ENCODE measurements around the gene CA11. TPM values are rescaled to one million over a fixed set of nuclear protein-coding genes. Genes with fewer than 3 reads are reported as not detected.

Gene CA11
- total and polyA plus RNA-seq, 9 of the 15 experiments (the other 6 are each of a cell fraction or from before 2014, with no cell fraction given): 2.9 to 19.9 (median 8.3) TPM

DNA sequence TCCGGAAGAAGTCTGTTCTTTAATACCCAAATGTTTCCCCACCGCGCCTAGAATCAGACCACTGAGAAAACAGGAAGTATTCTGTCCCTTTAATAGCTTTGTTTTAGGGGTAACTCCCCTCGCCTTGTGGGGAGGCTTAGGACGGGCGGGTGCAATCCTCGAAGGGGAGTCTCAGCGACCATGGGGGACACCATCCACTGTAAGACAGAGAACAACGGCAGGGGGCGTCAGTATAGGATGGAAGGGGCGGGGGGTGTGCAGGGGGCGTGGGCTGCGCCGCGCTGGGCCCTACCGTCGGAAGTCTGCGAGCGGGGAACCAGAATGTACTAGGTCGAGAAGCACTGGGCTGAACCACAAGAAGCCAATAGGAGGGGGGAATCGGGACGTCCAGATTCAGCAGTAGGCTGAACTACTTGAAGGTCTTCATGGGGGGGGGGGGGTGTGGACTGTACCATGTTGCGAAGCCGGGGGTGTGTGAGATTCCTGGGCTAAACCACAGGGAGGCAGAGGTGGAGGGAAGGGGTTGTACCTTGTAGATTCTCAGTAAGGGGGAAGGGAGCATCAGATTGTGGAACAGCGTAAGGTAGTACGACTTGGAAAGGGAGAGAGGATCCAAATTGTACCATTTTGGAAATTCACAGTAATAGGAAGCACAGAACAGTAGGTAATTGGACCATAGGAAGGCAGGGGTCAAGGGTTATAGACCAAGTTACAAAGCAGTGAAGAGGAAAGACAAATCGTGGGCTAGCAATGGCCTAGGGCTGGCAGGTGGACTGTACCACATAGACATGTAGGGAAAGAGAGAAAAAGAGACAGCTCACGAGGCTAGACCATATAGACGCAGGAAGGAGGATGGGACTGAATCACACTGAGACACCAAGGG, 7.8 kb downstream of the CA11 start (continued):
- no peak for TF ChIP-seq NRF1 (conservative IDR thresholded peaks at IDR 0.05 in 1 of 2, IDR thresholded peaks at IDR 0.05 in 1 of 2)
- TF ChIP-seq ZNF561 (CRISPR knock-in tag; conservative IDR thresholded peaks at IDR 0.05): no peak
- TF ChIP-seq HCFC1 (IDR thresholded peaks at IDR 0.05; ENCODE audit: low read depth, low read length): peak; percentile 53
- no peak for TF ChIP-seq SRSF7 (optimal IDR thresholded peaks at IDR 0.05; ENCODE audit: low read depth, low read length)
- no peak for TF ChIP-seq CXXC5 (CRISPR knock-in tag; IDR thresholded peaks at IDR 0.05)
- no peak for TF ChIP-seq STAG1 (CRISPR knock-in tag; IDR thresholded peaks at IDR 0.05; ENCODE audit: borderline replicate concordance)
- TF ChIP-seq TSC22D4 (tag; IDR thresholded peaks at IDR 0.05): no peak
- TF ChIP-seq ZNF3 (CRISPR knock-in tag; IDR thresholded peaks at IDR 0.05): no peak
- no peak for TF ChIP-seq ZNF280A (IDR thresholded peaks at IDR 0.05; ENCODE audit: low read depth, partially characterized antibody)
- TF ChIP-seq, protein P1, sequence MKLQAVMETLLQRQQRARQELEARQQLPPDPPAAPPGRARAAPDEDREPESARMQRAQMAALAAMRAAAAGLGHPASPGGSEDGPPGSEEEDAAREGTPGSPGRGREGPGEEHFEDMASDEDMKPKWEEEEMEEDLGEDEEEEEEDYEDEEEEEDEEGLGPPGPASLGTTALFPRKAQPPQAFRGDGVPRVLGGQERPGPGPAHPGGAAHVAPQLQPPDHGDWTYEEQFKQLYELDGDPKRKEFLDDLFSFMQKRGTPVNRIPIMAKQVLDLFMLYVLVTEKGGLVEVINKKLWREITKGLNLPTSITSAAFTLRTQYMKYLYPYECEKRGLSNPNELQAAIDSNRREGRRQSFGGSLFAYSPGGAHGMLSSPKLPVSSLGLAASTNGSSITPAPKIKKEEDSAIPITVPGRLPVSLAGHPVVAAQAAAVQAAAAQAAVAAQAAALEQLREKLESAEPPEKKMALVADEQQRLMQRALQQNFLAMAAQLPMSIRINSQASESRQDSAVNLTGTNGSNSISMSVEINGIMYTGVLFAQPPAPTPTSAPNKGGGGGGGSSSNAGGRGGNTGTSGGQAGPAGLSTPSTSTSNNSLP (IDR thresholded peaks at IDR 0.05; ENCODE audit: borderline replicate concordance, low read depth, low read length): peak; percentile 66; the same call in 1 of the 2 replicates
- no peak for TF ChIP-seq ZBTB17 (CRISPR knock-in tag; IDR thresholded peaks at IDR 0.05)
- no peak; the same call in 1 of the 2 replicates for TF ChIP-seq TAL1 (IDR thresholded peaks at IDR 0.05)
- TF ChIP-seq IRF2 (CRISPR knock-in tag; IDR thresholded peaks at IDR 0.05): no peak
- 0 out of 2 replicates have a peak, but pooled peaks have one; percentile 27 for TF ChIP-seq SREBF2 (CRISPR knock-in tag; IDR thresholded peaks at IDR 0.05)
- no peak for TF ChIP-seq AFF4 (CRISPR knock-in tag; IDR thresholded peaks at IDR 0.05)
- TF ChIP-seq TOE1 (IDR thresholded peaks at IDR 0.05; ENCODE audit: borderline replicate concordance): peak; percentile 19; the same call in 1 of the 2 replicates
- no peak for TF ChIP-seq TOE1 (CRISPR knock-in tag; IDR thresholded peaks at IDR 0.05; ENCODE audit: borderline replicate concordance, low read depth)
- TF ChIP-seq TGIF2 (CRISPR knock-in tag; IDR thresholded peaks at IDR 0.05): no peak
- no peak for TF ChIP-seq CBX5 (IDR thresholded peaks at IDR 0.05; ENCODE audit: borderline replicate concordance, low read depth)
- peak; percentile 43; the same call in 1 of the 2 replicates for TF ChIP-seq POLR2H (tag; IDR thresholded peaks at IDR 0.05; ENCODE audit: low read depth)
- no peak for TF ChIP-seq ZBED1 (IDR thresholded peaks at IDR 0.05)

Measured in K562 (cell line).